H9 (cell line): ENCODE results near the gene KIAA1958. TPM values are rescaled to one million over a fixed set of nuclear protein-coding genes. Genes with fewer than 3 reads are reported as not detected.
A peak's percentile ranks its signal among the peaks of the same experiment; 100 is the strongest.

ENCODE experiments used
- DNase-seq: peaks from one replicate; pipeline ENCODE4 v3.0.0-alpha.2; 2017
- H2AFZ ChIP-seq: one replicate; pipeline ENCODE4 v1.6.1; 2013; ENCODE audit warnings: mild to moderate bottlenecking, low read length, control low read depth, moderate library complexity
- H2AK5ac ChIP-seq: 2 replicates; pipeline ENCODE4 v1.6.1; 2013; ENCODE audit warnings: low read length, control low read depth, mixed read lengths; ENCODE audit not compliant: insufficient read length
- H2BK120ac ChIP-seq: one replicate; pipeline ENCODE4 v1.6.1; 2013; ENCODE audit warnings: low read depth, mild to moderate bottlenecking, low read length, control low read depth, inconsistent platforms; ENCODE audit not compliant: poor library complexity, severe bottlenecking
- H2BK12ac ChIP-seq: 2 replicates; pipeline ENCODE4 v1.6.1; 2013; ENCODE audit warnings: low read length, control low read depth, mixed read lengths, low read depth; ENCODE audit not compliant: insufficient read length
- H2BK15ac ChIP-seq: 2 replicates; pipeline ENCODE4 v1.6.1; 2013; ENCODE audit warnings: low read depth, low read length, control low read depth
- H2BK20ac ChIP-seq: one replicate; pipeline ENCODE4 v1.6.1; 2013; ENCODE audit warnings: low read depth, mild to moderate bottlenecking, low read length, control low read depth, inconsistent platforms; ENCODE audit not compliant: poor library complexity, severe bottlenecking
- H2BK5ac ChIP-seq: 2 replicates; pipeline ENCODE4 v1.6.1; 2013; ENCODE audit warnings: low read length, control low read depth, mixed read lengths; ENCODE audit not compliant: insufficient read length
- H3K14ac ChIP-seq: 2 replicates; pipeline ENCODE4 v1.6.1; 2013; ENCODE audit warnings: low read length, control low read depth; ENCODE audit not compliant: insufficient read depth
- H3K18ac ChIP-seq: 2 replicates; pipeline ENCODE4 v1.6.1; 2013; ENCODE audit warnings: low read depth, mild to moderate bottlenecking, mixed read lengths, low read length, control low read depth; ENCODE audit not compliant: insufficient read length
- H3K23ac ChIP-seq: 2 replicates; pipeline ENCODE4 v1.6.1; 2013; ENCODE audit warnings: low read length, control low read depth, mixed read lengths, low read depth; ENCODE audit not compliant: insufficient read length
- H3K23me2 ChIP-seq: 2 replicates; pipeline ENCODE4 v1.6.1; 2013; ENCODE audit warnings: low read depth, mild to moderate bottlenecking, mixed read lengths, low read length, control low read depth; ENCODE audit not compliant: insufficient read length, poor library complexity, severe bottlenecking
- H3K27ac ChIP-seq: 2 replicates; pipeline ENCODE4 v1.5.1; 2013; ENCODE audit warnings: low read length, control low read depth, mixed read lengths, low read depth; ENCODE audit not compliant: insufficient read length
- H3K27me3 ChIP-seq: 2 replicates; pipeline ENCODE4 v1.6.1; 2013; ENCODE audit warnings: low read length, control low read depth, inconsistent platforms; ENCODE audit not compliant: insufficient read depth
- H3K4ac ChIP-seq: 2 replicates; pipeline ENCODE4 v1.6.1; 2013; ENCODE audit warnings: low read depth, mild to moderate bottlenecking, control low read depth, inconsistent platforms, low read length, moderate library complexity
- H3K4me1 ChIP-seq: 2 replicates; pipeline ENCODE4 v1.6.1; 2013; ENCODE audit warnings: low read length, control low read depth, inconsistent platforms; ENCODE audit not compliant: insufficient read depth
- H3K4me2 ChIP-seq: 2 replicates; pipeline ENCODE4 v1.6.1; 2013; ENCODE audit warnings: low read length, control low read depth, mixed read lengths; ENCODE audit not compliant: insufficient read length, insufficient read depth
- H3K56ac ChIP-seq: 2 replicates; pipeline ENCODE4 v1.6.1; 2013; ENCODE audit warnings: low read depth, mild to moderate bottlenecking, mixed read lengths, low read length, control low read depth; ENCODE audit not compliant: insufficient read length
- H3K79me1 ChIP-seq: 2 replicates; pipeline ENCODE4 v1.6.1; 2013; ENCODE audit warnings: low read depth, mild to moderate bottlenecking, moderate library complexity, low read length, control low read depth, inconsistent platforms; ENCODE audit not compliant: insufficient read depth, poor library complexity, severe bottlenecking
- H3K79me2 ChIP-seq: 2 replicates; pipeline ENCODE4 v1.6.1; 2013; ENCODE audit warnings: low read length, control low read depth, inconsistent platforms; ENCODE audit not compliant: insufficient read depth
- H3K9ac ChIP-seq: 2 replicates; pipeline ENCODE4 v1.6.1; 2013; ENCODE audit warnings: low read length, control low read depth, mixed read lengths; ENCODE audit not compliant: insufficient read length; ENCODE audit errors: extremely low read depth
- H3K9me3 ChIP-seq: one replicate; pipeline ENCODE4 v1.6.1; 2013; ENCODE audit warnings: low read depth, low read length, inconsistent platforms; ENCODE audit not compliant: control insufficient read depth
- H3T11ph ChIP-seq: one replicate; pipeline ENCODE4 v1.6.1; 2013; ENCODE audit warnings: mild to moderate bottlenecking, low read length, control low read depth, inconsistent platforms
- H4K20me1 ChIP-seq: one replicate; pipeline ENCODE4 v1.6.1; 2013; ENCODE audit not compliant: control insufficient read depth, insufficient read length, insufficient read depth
- H4K5ac ChIP-seq: 2 replicates; pipeline ENCODE4 v1.6.1; 2013; ENCODE audit warnings: low read depth, mild to moderate bottlenecking, mixed read lengths, low read length, control low read depth; ENCODE audit not compliant: insufficient read length
- H4K8ac ChIP-seq: replicated peaks from 2 replicates; pipeline ENCODE4 v1.6.1; 2013; ENCODE audit warnings: low read length, control low read depth, mixed read lengths, low read depth; ENCODE audit not compliant: insufficient read length
- H4K91ac ChIP-seq: 2 replicates; pipeline ENCODE4 v1.6.1; 2013; ENCODE audit warnings: low read depth, mild to moderate bottlenecking, moderate library complexity, mixed read lengths, low read length, control low read depth; ENCODE audit not compliant: insufficient read length
- H3K27ac Mint-ChIP-seq, 3 experiments: 2 replicates in 2 of 3; 3 replicates in 1 of 3; pipeline ENCODE4 v1.8.0; 2020 to 2021; ENCODE audit warnings: mixed read lengths in 3 of 3, mild to moderate bottlenecking in 1 of 3, moderate library complexity in 1 of 3
- H3K27me3 Mint-ChIP-seq: 2 replicates; pipeline ENCODE4 v1.8.0; 2021; ENCODE audit warnings: low read depth, mild to moderate bottlenecking, moderate library complexity, mixed read lengths
- H3K36me3 Mint-ChIP-seq, 3 experiments: 2 replicates in 2 of 3; 3 replicates in 1 of 3; pipeline ENCODE4 v1.8.0; 2020 to 2021; ENCODE audit warnings: low read depth in 3 of 3, mixed read lengths in 3 of 3; ENCODE audit not compliant: insufficient read depth in 1 of 3
- H3K4me1 Mint-ChIP-seq, 2 experiments: 2 replicates each; pipeline ENCODE4 v1.8.0; 2020; ENCODE audit warnings: mixed read lengths in 2 of 2
- H3K4me3 Mint-ChIP-seq, 2 experiments: 2 replicates in 1 of 2; 3 replicates in 1 of 2; pipeline ENCODE4 v1.8.0; 2020 to 2021; ENCODE audit warnings: mild to moderate bottlenecking in 2 of 2, mixed read lengths in 2 of 2, moderate library complexity in 1 of 2
- H3K9me3 Mint-ChIP-seq, 2 experiments: 2 replicates in 1 of 2; 3 replicates in 1 of 2; pipeline ENCODE4 v1.8.0; 2020; ENCODE audit warnings: mild to moderate bottlenecking in 2 of 2, mixed read lengths in 2 of 2, moderate library complexity in 1 of 2
- CTCF ChIP-seq: fragments of 200-600 bp; sonication (generic); conservative IDR thresholded peaks from 3 replicates; pipeline ENCODE4 v1.8.0; 2021; ENCODE audit warnings: antibody characterized with exemption, mild to moderate bottlenecking
- WGBS: extraction: QIAGEN DNeasy Blood & Tissue Kit; methylation state at CpG from one replicate; pipeline ENCODE4 v1.1.7; 2013; ENCODE audit warnings: missing lambda C conversion rate, low lambda C conversion rate, mixed read lengths; ENCODE audit not compliant: insufficient read length; ENCODE audit errors: extremely low coverage; 5-methylcytosine and 5-hydroxymethylcytosine counted together
- total RNA-seq: library from RNA; stranded (reverse); gene quantifications from 2 replicates; pipeline ENCODE4 v1.2.1, GENCODE V29; 2021

KIAA1958 gene
- total RNA-seq, 1 experiment from 2014 or later = 34.0 TPM

GRCh38 chr9:112696461-112696860 lies 209.8 kb downstream of the KIAA1958 start:
- Histone ChIP-seq H2AK5ac (no peak overlapping the region), H3K9ac (no peak overlapping the region), H4K91ac (no peak overlapping the region), H3K27me3 (no peaks in the 10 kb centered on the region), H3K27ac (no peak overlapping the region), H2AFZ (no peak overlapping the region), H3K23ac (no peak overlapping the region), H2BK15ac (0 out of 2 replicates have a peak overlapping the region, but pooled peaks have one; percentile 61), H3K18ac (no peak overlapping the region), H3K23me2 (no peaks in the 10 kb centered on the region), H3K4me2 (no peak overlapping the region), H2BK120ac (no peak overlapping the region), H3T11ph (no peak overlapping the region), H4K5ac (no peak overlapping the region), H3K79me1 (no peaks in the 10 kb centered on the region), H3K56ac (no peak overlapping the region), H3K14ac (no peak overlapping the region), H4K8ac (no peak overlapping the region), H2BK5ac (no peak overlapping the region), H2BK12ac (no peak overlapping the region), H4K20me1 (no peaks in the 10 kb centered on the region), H3K4ac (no peak overlapping the region), H3K79me2 (no peaks in the 10 kb centered on the region), H3K9me3 (no peaks in the 10 kb centered on the region), H2BK20ac (no peak overlapping the region), H3K4me1 (no peaks in the 10 kb centered on the region)
- H3K4me3 Mint-ChIP-seq = no peak overlapping the region
- no CpG with 5 or more reads among the region's 5 CpGs for WGBS
- H3K9me3 Mint-ChIP-seq = no peaks in the 10 kb centered on the region
- no peak for TF ChIP-seq CTCF
- H3K36me3 Mint-ChIP-seq = peaks cover 5 to 49% (median 31%) of the 10 kb centered on the region in 3 experiments
- DNase-seq = no peak
- peaks cover under 1 to 5% of the 10 kb centered on the region in 2 experiments for H3K4me1 Mint-ChIP-seq
- H3K27ac Mint-ChIP-seq = peak overlapping the region in 1 of 3 experiments; percentile 28; a peak in 1 of 7 replicates
- no peaks in the 10 kb centered on the region for H3K27me3 Mint-ChIP-seq
